SU-DHL-6 (cell line): ENCODE results near the gene TEAD1.

Experiments used
- H2AFZ ChIP-seq: fragments of 200-600 bp; sonication (generic); 2 replicates; pipeline ENCODE4 v1.6.1; 2014; ENCODE audit warnings: low read depth, mild to moderate bottlenecking, moderate library complexity, mixed read lengths, antibody characterized with exemption, low read length; ENCODE audit not compliant: severe bottlenecking
- H3F3A ChIP-seq: fragments of 200-600 bp; shearing (Covaris generic); 2 replicates; pipeline ENCODE4 v1.6.0; 2016; ENCODE audit warnings: antibody characterized with exemption, mild to moderate bottlenecking; ENCODE audit not compliant: insufficient read depth
- H3K27ac ChIP-seq: fragments of 200-600 bp; sonication (generic); 2 replicates; pipeline ENCODE4 v1.5.1; 2016; ENCODE audit warnings: low read depth, mild to moderate bottlenecking, low read length, moderate library complexity, mixed read lengths
- H3K27me3 ChIP-seq: fragments of 200-600 bp; sonication (generic), shearing (Covaris generic); 2 replicates; pipeline ENCODE4 v1.6.0; 2014; ENCODE audit warnings: mild to moderate bottlenecking, low read length
- H3K36me3 ChIP-seq: fragments of 200-600 bp; sonication (generic); 2 replicates; pipeline ENCODE4 v1.6.1; 2014; ENCODE audit warnings: mild to moderate bottlenecking, low read length, mixed read lengths
- H3K4me2 ChIP-seq: fragments of 300-600, 200-600 bp; shearing (Covaris generic), sonication (generic); 2 replicates; pipeline ENCODE4 v1.6.0; 2014; ENCODE audit warnings: low read length, low read depth, mild to moderate bottlenecking; ENCODE audit not compliant: poor library complexity, severe bottlenecking
- H3K4me3 ChIP-seq: fragments of 200-600 bp; sonication (generic); 2 replicates; pipeline ENCODE4 v1.5.1; 2014; ENCODE audit warnings: antibody characterized with exemption, low read length, mild to moderate bottlenecking, mixed read lengths; ENCODE audit not compliant: insufficient read depth, poor library complexity, severe bottlenecking
- H3K79me2 ChIP-seq: fragments of 200-600 bp; sonication (generic); 2 replicates; pipeline ENCODE4 v1.6.1; 2014; ENCODE audit warnings: mild to moderate bottlenecking, low read length, moderate library complexity; ENCODE audit not compliant: insufficient read depth
- H3K9ac ChIP-seq: fragments of 200-600 bp; sonication (generic); 2 replicates; pipeline ENCODE4 v1.7.0; 2014; ENCODE audit warnings: mild to moderate bottlenecking, low read length
- H3K9me2 ChIP-seq: fragments of 200-600 bp; sonication (generic); replicated peaks from 2 replicates; pipeline ENCODE4 v1.6.1; 2014; ENCODE audit warnings: low read length; ENCODE audit not compliant: insufficient read depth
- H3K9me3 ChIP-seq: fragments of 200-600 bp; sonication (generic); 2 replicates; pipeline ENCODE4 v1.6.1; 2014; ENCODE audit warnings: low read length, mixed read lengths; ENCODE audit not compliant: insufficient read depth
- H4K20me1 ChIP-seq: fragments of 200-600 bp; sonication (generic); 2 replicates; pipeline ENCODE4 v1.6.1; 2014; ENCODE audit warnings: low read depth, mild to moderate bottlenecking, antibody characterized with exemption, low read length, moderate library complexity, mixed read lengths
- CTCF ChIP-seq: fragments of 200-600 bp; sonication (generic); IDR thresholded peaks from one replicate; pipeline ENCODE4 v1.5.1; 2017; ENCODE audit warnings: antibody characterized with exemption, mild to moderate bottlenecking, low read length, moderate library complexity; ENCODE audit not compliant: insufficient read depth, poor library complexity, severe bottlenecking
- EZH2phosphoT487 ChIP-seq: fragments of 200-600 bp; sonication (generic), shearing (Covaris generic); conservative IDR thresholded peaks from 2 replicates; pipeline ENCODE4 v1.6.1; 2018; ENCODE audit warnings: mild to moderate bottlenecking, antibody characterized with exemption, low read length, moderate library complexity, mixed read lengths

TEAD1 gene

GRCh38 chr11:12729941-12730340 lies 55.7 kb downstream of the TEAD1 start:
- no peak for TF ChIP-seq CTCF
- TF ChIP-seq EZH2phosphoT487, result no peak
- Histone ChIP-seq H3F3A (no peaks in the 10 kb centered on the region), H3K4me2 (no peak overlapping the region), H3K9me3 (no peaks in the 10 kb centered on the region), H3K36me3 (no peaks in the 10 kb centered on the region), H3K79me2 (no peaks in the 10 kb centered on the region), H3K4me3 (no peak overlapping the region), H3K9ac (no peak overlapping the region), H2AFZ (no peak overlapping the region), H3K27me3 (no peaks in the 10 kb centered on the region; the same call in 1 of the 2 replicates), H4K20me1 (no peaks in the 10 kb centered on the region), H3K9me2 (no peaks in the 10 kb centered on the region), H3K27ac (no peak overlapping the region)

DNA sequence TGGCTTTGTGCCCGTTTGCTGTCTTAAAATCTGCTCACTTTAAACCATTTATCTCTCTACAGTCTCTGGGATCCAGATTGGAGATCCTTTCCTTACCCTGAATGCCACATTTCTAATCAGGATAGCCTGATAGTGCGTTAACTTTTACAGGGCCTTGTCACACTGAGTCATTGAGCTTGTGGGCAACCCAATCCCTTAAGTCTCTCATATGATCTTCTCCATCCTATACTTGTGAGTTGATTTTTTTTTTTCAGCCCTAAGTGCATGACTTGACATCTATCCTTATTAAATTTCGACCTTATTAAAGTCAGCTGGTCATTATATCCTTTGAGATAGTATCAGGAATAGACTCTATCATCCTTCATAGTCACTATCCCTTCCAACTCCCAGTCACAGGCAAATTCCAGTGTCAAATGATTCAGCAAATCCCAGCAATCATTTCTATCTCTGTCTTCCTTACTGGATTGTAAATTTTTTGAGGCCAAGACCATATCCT lies 57.7 kb downstream of the TEAD1 start:
- TF ChIP-seq CTCF (no peak), EZH2phosphoT487 (no peak)
- no peaks in the 10 kb centered on the region for H3K79me2 ChIP-seq
- H3F3A ChIP-seq, result no peaks in the 10 kb centered on the region
- H4K20me1 ChIP-seq, result no peaks in the 10 kb centered on the region
- H3K27ac ChIP-seq, result no peak overlapping the region
- no peaks in the 10 kb centered on the region for H3K9me2 ChIP-seq
- H3K4me3 ChIP-seq, result no peak overlapping the region
- no peak overlapping the region for H3K9ac ChIP-seq
- no peaks in the 10 kb centered on the region; the same call in 1 of the 2 replicates for H3K27me3 ChIP-seq
- no peaks in the 10 kb centered on the region for H3K36me3 ChIP-seq
- H3K4me2 ChIP-seq, result no peak overlapping the region
- H2AFZ ChIP-seq, result no peak overlapping the region
- H3K9me3 ChIP-seq, result no peaks in the 10 kb centered on the region

DNA sequence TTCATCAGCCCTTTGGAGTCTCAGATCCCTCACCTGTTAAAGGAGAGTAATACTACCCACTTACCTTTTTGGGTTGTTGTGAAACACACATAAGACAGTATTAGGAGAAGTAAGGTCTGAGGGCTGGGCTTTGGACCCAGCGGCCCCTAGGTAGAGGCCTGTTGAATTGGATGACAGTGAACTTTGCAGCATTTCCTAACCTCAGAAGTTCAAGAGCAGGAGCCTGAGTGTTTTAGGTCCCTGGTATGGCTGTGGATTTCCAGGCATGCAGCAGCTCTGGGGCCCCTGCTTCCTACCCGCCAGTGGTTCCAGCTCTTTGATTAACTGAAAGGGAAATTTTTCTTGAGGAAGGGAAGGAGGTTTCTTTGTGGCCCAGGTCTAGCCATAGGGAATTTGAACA lies 58.9 kb downstream of the TEAD1 start:
- Histone ChIP-seq H3F3A (no peaks in the 10 kb centered on the region), H3K27ac (no peak overlapping the region), H3K79me2 (no peaks in the 10 kb centered on the region), H3K9me2 (no peaks in the 10 kb centered on the region), H2AFZ (no peak overlapping the region), H3K36me3 (no peaks in the 10 kb centered on the region), H3K4me2 (no peak overlapping the region), H3K4me3 (no peak overlapping the region), H3K9me3 (no peaks in the 10 kb centered on the region), H3K27me3 (no peaks in the 10 kb centered on the region; the same call in 1 of the 2 replicates), H4K20me1 (no peaks in the 10 kb centered on the region), H3K9ac (no peak overlapping the region)
- no peak for TF ChIP-seq EZH2phosphoT487
- TF ChIP-seq CTCF, result no peak

DNA sequence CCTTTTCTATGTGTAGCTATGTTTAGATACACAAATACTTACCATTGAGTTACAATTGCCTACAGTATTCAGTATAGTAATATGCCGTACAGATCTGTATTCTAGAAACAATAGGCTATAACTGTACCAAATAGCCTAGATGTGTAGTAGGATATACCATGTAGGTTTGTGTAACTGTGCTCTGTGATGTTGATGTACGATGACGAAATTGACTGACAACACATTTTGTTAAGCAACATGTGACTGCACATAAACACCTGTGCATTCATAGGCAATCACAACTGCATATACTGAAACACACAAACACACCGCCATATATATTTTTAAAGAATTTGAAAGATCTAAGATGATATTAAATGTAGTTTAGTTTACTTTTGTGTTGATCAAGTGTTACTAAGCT lies 60.4 kb downstream of the TEAD1 start:
- no peak overlapping the region for H3K4me2 ChIP-seq
- TF ChIP-seq CTCF, result no peak
- TF ChIP-seq EZH2phosphoT487, result no peak
- H3K27ac ChIP-seq, result no peak overlapping the region
- no peaks in the 10 kb centered on the region for H3K9me3 ChIP-seq
- no peaks in the 10 kb centered on the region for H3K79me2 ChIP-seq
- H2AFZ ChIP-seq, result no peak overlapping the region
- no peak overlapping the region for H3K9ac ChIP-seq
- H4K20me1 ChIP-seq, result no peaks in the 10 kb centered on the region
- H3K27me3 ChIP-seq, result no peaks in the 10 kb centered on the region; the same call in 1 of the 2 replicates
- no peaks in the 10 kb centered on the region for H3F3A ChIP-seq
- no peaks in the 10 kb centered on the region for H3K9me2 ChIP-seq
- H3K4me3 ChIP-seq, result no peak overlapping the region
- no peaks in the 10 kb centered on the region for H3K36me3 ChIP-seq
